Epithelial cell of proximal tubule (primary cell): Measurements from ENCODE around the gene PRDM13. TPM values are rescaled to one million over a fixed set of nuclear protein-coding genes. Genes with fewer than 3 reads are reported as not detected.

Experiments used
- DNase-seq: peaks from one replicate; pipeline ENCODE4 v3.0.0-alpha.2; 2011; ENCODE audit warnings: low read depth
- H3K4me3 ChIP-seq: 2 replicates; pipeline ENCODE4 v1.5.1; 2011; ENCODE audit warnings: low read depth, mild to moderate bottlenecking, low read length
- total RNA-seq: library from RNA; depleted of rRNA; stranded (reverse); fragments of >200 nt; gene quantifications from 2 replicates; pipeline ENCODE4 v1.2.3, GENCODE V29; 2015
- TF ChIP-seq, protein P1 (sequence below): conservative IDR thresholded peaks from 2 replicates; pipeline ENCODE4 v1.5.1; 2012; ENCODE audit warnings: low read depth, mild to moderate bottlenecking, low read length

The PRDM13 gene
- total RNA-seq, 1 donor from 2014 or later: not detected

DNA sequence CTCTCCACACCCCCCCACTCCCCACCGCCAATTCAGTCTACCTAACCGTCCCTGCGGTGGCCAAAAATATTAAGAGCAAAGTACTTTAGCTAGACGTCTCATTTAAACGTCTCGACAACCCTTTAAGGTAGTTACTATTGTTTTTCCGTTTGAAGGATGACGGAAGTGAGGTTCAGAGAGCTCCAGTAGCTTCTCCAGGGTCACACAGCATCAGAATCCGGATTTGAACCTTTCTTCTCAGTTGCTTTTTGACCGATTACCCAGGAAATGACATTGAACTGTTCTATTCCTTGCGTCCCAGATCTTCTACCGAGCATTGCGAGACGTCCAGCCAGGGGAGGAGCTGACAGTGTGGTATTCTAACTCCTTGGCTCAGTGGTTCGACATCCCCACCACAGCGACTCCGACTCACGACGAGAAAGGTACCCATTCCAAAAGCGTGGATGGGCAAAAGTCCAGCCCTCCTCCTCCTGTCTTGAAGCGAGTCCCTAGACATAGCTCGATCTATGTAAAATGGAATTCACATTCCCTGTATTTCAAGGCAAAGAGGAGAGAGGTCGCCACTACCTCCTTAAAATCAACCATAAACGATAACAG, 2.4 kb downstream of the PRDM13 start:
- TF ChIP-seq, protein P1, sequence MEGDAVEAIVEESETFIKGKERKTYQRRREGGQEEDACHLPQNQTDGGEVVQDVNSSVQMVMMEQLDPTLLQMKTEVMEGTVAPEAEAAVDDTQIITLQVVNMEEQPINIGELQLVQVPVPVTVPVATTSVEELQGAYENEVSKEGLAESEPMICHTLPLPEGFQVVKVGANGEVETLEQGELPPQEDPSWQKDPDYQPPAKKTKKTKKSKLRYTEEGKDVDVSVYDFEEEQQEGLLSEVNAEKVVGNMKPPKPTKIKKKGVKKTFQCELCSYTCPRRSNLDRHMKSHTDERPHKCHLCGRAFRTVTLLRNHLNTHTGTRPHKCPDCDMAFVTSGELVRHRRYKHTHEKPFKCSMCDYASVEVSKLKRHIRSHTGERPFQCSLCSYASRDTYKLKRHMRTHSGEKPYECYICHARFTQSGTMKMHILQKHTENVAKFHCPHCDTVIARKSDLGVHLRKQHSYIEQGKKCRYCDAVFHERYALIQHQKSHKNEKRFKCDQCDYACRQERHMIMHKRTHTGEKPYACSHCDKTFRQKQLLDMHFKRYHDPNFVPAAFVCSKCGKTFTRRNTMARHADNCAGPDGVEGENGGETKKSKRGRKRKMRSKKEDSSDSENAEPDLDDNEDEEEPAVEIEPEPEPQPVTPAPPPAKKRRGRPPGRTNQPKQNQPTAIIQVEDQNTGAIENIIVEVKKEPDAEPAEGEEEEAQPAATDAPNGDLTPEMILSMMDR: no peak
- no peak overlapping the region for H3K4me3 ChIP-seq
- DNase-seq: no peak

DNA sequence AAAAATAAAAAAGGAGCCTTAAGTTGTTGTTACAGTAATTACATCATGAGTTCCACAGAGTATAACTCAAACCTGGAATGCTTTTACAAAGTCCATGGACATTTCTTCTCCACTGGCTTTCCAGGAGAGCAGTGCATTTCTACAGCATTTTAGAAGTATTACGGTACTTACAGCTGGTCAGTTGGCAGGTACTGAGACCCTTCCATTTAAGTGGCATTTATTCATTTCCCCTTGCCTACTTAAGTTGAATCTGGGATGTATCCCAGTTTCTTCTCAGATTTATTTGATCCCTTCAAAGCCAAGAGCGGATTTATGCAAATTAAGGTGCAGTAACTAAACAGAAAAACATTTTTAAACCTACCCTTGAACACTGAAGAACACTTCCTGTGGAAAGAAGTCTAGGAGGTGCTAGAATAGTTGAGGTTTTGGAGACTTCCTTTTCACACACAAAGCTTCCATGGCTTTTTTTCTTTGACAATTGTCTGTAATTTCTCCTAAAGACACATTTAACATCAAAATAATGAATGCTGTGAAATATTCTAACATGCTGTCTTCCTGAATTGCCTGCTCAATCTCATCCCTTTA, 3.4 kb downstream of the PRDM13 start:
- TF ChIP-seq, protein P1: no peak
- H3K4me3 ChIP-seq: no peak overlapping the region
- no peak for DNase-seq

DNA sequence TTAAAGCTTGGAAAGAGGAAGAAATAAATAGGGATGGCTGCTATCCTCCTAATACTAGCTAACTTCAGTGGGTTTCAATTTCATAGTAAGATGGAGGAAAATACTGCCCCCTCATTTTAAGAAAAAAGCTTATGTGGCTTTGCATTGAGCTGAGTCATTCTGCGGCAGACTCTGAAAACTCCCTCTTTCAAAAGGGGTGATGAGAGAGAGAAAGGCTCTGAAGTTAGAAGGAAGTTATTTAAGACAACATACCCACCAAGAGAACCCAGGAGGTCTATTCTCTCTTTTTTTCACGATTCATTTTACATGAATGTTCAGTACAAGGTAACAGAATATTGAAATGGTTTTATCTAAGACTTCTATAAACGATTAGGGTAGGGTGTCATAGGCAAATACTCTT, 4.5 kb downstream of the PRDM13 start:
- TF ChIP-seq, protein P1: no peak
- no peak overlapping the region for H3K4me3 ChIP-seq
- no peak for DNase-seq

DNA sequence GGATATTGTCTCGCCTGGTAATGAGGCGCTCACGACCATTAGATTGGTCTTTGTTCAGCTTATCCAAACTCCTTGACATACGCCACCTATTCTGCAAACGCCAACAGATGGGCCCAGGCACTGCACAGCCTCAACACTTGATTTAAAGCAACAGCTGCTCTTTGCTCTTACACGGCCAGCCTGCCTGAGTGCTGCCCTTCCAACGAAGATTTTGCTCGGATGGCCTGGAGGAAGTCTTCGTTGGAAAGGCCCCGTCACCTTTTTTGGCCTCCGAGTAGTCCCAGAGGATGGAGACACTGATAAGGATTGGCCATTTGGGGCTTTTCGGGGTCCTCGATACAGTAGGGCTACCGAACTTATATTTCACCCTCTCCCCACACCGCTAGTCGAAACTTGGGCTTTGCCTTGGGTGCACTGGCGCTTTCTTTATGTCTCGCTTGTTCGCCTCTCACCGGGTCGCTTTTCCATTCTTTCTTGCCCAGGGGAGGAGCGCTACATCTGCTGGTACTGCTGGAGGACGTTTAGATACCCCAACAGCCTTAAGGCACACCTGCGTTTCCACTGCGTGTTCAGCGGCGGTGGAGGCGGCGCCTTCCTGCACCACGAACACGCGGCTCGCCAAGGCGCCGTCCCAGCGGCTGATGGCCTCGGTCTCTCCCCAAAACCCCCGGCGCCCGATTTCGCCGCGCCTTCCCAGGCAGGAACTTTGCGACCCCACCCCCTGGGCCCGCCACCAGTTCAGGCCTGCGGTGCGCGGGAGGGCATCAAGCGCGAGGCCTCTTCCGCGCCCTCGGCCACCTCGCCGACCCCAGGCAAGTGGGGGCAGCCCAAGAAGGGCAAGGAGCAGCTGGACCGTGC, 6.1 kb downstream of the PRDM13 start:
- DNase-seq: no peak
- TF ChIP-seq, protein P1: no peak
- H3K4me3 ChIP-seq: no peak overlapping the region

DNA sequence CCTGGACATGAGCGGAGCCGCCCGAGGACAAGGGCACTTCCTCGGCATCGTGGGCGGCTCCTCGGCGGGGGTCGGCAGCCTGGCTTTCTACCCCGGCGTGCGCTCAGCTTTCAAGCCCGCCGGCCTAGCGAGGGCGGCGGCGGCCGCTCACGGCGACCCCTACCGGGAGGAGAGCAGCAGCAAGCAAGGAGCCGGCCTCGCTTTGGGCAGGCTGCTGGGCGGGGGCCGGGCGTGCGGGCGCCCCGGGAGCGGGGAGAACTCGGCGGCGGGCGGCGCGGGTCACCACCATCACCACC, 6.7 kb downstream of the PRDM13 start:
- DNase-seq: no peak
- TF ChIP-seq, protein P1: no peak
- H3K4me3 ChIP-seq: no peak overlapping the region

DNA sequence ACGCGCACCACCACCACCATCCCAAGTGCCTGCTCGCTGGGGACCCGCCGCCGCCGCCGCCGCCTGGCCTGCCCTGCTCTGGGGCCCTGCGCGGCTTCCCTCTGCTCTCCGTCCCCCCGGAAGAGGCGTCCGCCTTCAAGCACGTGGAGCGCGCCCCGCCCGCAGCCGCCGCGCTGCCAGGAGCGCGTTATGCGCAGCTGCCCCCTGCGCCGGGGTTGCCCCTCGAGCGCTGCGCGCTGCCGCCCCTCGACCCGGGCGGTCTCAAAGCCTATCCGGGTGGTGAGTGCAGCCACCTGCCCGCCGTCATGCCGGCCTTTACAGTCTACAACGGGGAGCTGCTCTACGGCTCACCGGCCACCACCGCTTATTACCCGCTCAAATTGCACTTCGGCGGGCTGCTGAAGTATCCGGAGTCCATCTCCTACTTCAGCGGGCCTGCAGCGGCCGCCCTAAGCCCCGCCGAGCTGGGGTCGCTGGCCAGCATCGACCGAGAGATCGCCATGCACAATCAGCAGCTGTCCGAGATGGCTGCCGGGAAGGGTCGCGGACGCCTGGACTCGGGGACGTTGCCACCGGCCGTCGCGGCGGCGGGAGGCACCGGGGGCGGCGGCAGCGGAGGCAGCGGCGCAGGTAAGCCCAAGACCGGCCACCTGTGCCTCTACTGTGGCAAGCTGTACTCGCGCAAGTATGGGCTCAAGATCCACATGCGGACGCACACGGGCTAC, 7.2 kb downstream of the PRDM13 start:
- TF ChIP-seq, protein P1: no peak
- no peak for DNase-seq
- peak overlapping the region; percentile 23 for H3K4me3 ChIP-seq
